ENCODE data around the gene LAIR1. TPM values are rescaled to one million over a fixed set of nuclear protein-coding genes. Genes with fewer than 3 reads are reported as not detected.

The LAIR1 gene
- total and polyA plus RNA-seq, 11 donors: 2.9 to 102 (median 5.3) TPM

GRCh38 chr19:54408456-54409026 lies 43.8 kb upstream of the LAIR1 start:
- Histone ChIP-seq H3K27ac (no peak overlapping the region), H3K36me3 (no peaks in the 10 kb centered on the region), H3K4me1 (no peaks in the 10 kb centered on the region), H3K4me3 (no peak overlapping the region), H3K27me3 (peaks cover 0 to 22% (median 5%) of the 10 kb centered on the region in 9 donors), H3K9me3 (no peaks in the 10 kb centered on the region)
- 85 to 88% (median 87%) methylated on average over 9 of the region's 9 CpGs for WGBS, 4 donors
- DNase-seq (no peak), ATAC-seq (no peak)
- intact Hi-C loops (cut with DNase I): no loop called here
- TF ChIP-seq CTCF (IDR thresholded peaks at IDR 0.05): no peak
- no peak for TF ChIP-seq POLR2A (IDR thresholded peaks at IDR 0.05)

- no peaks in the 10 kb centered on the region for H3K4me1 ChIP-seq
- no peak for ATAC-seq
- no peaks in the 10 kb centered on the region for H3K36me3 ChIP-seq
- no peak overlapping the region for H3K27ac ChIP-seq
- intact Hi-C loops (cut with DNase I): no loop called here
- no peaks in the 10 kb centered on the region for H3K9me3 ChIP-seq
- H3K4me3 ChIP-seq: no peak overlapping the region
- no peak for DNase-seq
- H3K27me3 ChIP-seq: peaks cover 0 to 19% (median 5%) of the 10 kb centered on the region in 9 donors
- no peak for TF ChIP-seq POLR2A (IDR thresholded peaks at IDR 0.05)
- no peak for TF ChIP-seq CTCF (IDR thresholded peaks at IDR 0.05)
- WGBS, 4 donors: 81 to 93% (median 88%) methylated on average over 7 of the region's 7 CpGs
Measured at GRCh38 chr19:54407780-54408179, 43.0 kb upstream of the LAIR1 start.

- Histone ChIP-seq H3K27me3 (peaks cover 0 to 7% (median 0%) of the 10 kb centered on the region in 9 donors), H3K36me3 (no peaks in the 10 kb centered on the region), H3K27ac (no peak overlapping the region), H3K9me3 (no peaks in the 10 kb centered on the region), H3K4me3 (no peak overlapping the region), H3K4me1 (no peaks in the 10 kb centered on the region)
- ATAC-seq (no peak), DNase-seq (no peak)
- no peak for TF ChIP-seq POLR2A (IDR thresholded peaks at IDR 0.05)
- TF ChIP-seq CTCF (IDR thresholded peaks at IDR 0.05): no peak
- intact Hi-C loops (cut with DNase I): no loop called here
Measured at GRCh38 chr19:54405628-54406027, 40.9 kb upstream of the LAIR1 start.

GRCh38 chr19:54403054-54403453 lies 38.3 kb upstream of the LAIR1 start:
- Histone ChIP-seq H3K27ac (no peak overlapping the region), H3K4me1 (no peaks in the 10 kb centered on the region), H3K9me3 (peaks cover 0 to 5% (median 0%) of the 10 kb centered on the region in 12 donors), H3K27me3 (no peaks in the 10 kb centered on the region), H3K36me3 (no peaks in the 10 kb centered on the region), H3K4me3 (no peak overlapping the region)
- DNase-seq (no peak), ATAC-seq (no peak)
- intact Hi-C loops (cut with DNase I): no loop called here
- no peak for TF ChIP-seq POLR2A (IDR thresholded peaks at IDR 0.05)
- no peak for TF ChIP-seq CTCF (IDR thresholded peaks at IDR 0.05)
- 69 to 84% (median 81%) methylated on average over 8 of the region's 8 CpGs for WGBS, 4 donors
